ENCODE results near the gene MTFP1.
A peak's percentile ranks its signal among the peaks of the same experiment; 100 is the strongest.

The MTFP1 gene

DNA sequence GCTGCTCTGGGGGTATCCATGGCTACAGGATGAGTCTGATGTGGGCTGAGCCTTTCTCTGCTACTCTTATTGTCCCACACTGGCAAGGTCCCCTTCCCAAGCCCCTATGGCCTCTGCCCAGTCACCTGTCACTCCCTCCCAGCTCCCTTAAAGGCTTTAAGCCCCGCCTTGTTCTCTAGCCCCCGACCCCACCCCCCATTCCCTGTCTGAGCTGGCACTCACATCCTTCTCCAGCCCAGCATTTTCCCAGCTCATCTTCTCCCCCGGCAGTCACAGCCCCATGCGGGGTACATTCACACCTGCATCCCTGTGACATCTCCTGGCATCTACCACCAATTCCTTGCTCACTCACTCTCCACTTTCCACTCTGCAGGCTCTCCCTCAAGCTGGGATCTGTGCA lies 4.3 kb downstream of the MTFP1 start:
- H3K4me3 ChIP-seq (ENCODE audit: low read length) = no peak overlapping the region
- DNase-seq (ENCODE audit: low read depth) = no peak
- TF ChIP-seq, protein P1, sequence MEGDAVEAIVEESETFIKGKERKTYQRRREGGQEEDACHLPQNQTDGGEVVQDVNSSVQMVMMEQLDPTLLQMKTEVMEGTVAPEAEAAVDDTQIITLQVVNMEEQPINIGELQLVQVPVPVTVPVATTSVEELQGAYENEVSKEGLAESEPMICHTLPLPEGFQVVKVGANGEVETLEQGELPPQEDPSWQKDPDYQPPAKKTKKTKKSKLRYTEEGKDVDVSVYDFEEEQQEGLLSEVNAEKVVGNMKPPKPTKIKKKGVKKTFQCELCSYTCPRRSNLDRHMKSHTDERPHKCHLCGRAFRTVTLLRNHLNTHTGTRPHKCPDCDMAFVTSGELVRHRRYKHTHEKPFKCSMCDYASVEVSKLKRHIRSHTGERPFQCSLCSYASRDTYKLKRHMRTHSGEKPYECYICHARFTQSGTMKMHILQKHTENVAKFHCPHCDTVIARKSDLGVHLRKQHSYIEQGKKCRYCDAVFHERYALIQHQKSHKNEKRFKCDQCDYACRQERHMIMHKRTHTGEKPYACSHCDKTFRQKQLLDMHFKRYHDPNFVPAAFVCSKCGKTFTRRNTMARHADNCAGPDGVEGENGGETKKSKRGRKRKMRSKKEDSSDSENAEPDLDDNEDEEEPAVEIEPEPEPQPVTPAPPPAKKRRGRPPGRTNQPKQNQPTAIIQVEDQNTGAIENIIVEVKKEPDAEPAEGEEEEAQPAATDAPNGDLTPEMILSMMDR (conservative IDR thresholded peaks at IDR 0.05; ENCODE audit: low read depth, low read length) = no peak

GRCh38 chr22:30430933-30431332 lies 5.4 kb downstream of the MTFP1 start:
- H3K4me3 ChIP-seq (ENCODE audit: low read length) = no peak overlapping the region
- DNase-seq (ENCODE audit: low read depth) = no peak
- TF ChIP-seq, protein P1 (conservative IDR thresholded peaks at IDR 0.05; ENCODE audit: low read depth, low read length) = peak; percentile 3

- TF ChIP-seq, protein P1 (conservative IDR thresholded peaks at IDR 0.05; ENCODE audit: low read depth, low read length) = no peak
- H3K4me3 ChIP-seq (ENCODE audit: low read length) = no peak overlapping the region
- no peak for DNase-seq (ENCODE audit: low read depth)
These were observed 6.5 kb downstream of the MTFP1 start for GRCh38 chr22:30432096-30432495.

- TF ChIP-seq, protein P1 (conservative IDR thresholded peaks at IDR 0.05; ENCODE audit: low read depth, low read length) = no peak
- DNase-seq (ENCODE audit: low read depth) = no peak
- H3K4me3 ChIP-seq (ENCODE audit: low read length) = no peak overlapping the region
These were observed 7.0 kb downstream of the MTFP1 start for GRCh38 chr22:30432520-30432919.

DNA sequence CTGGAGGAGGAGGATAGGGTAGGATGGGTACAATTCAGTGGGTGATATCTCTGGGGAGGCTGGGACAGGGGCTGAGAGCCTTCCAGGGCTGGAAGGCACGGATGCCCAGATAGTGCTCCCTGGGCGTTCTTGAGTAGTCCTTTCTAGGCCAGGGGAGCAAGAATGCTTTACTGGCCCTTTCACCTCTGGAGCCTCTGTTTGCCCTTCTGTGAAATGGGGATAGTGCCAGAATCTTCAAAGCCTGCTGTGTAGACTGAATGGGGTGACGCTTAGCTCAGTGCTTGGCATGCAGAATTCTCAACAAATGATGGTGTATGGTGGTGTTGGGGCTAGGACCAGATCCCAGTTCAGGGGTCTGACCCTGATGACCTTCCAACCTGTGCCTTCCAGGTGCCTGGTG lies 7.7 kb downstream of the MTFP1 start:
- TF ChIP-seq, protein P1 (conservative IDR thresholded peaks at IDR 0.05; ENCODE audit: low read depth, low read length) = no peak
- no peak for DNase-seq (ENCODE audit: low read depth)
- no peak overlapping the region for H3K4me3 ChIP-seq (ENCODE audit: low read length)

GRCh38 chr22:30433773-30434172 lies 8.2 kb downstream of the MTFP1 start:
- no peak for DNase-seq (ENCODE audit: low read depth)
- TF ChIP-seq, protein P1 (conservative IDR thresholded peaks at IDR 0.05; ENCODE audit: low read depth, low read length) = no peak
- H3K4me3 ChIP-seq (ENCODE audit: low read length) = no peak overlapping the region

GRCh38 chr22:30434843-30435242 lies 9.3 kb downstream of the MTFP1 start:
- H3K4me3 ChIP-seq (ENCODE audit: low read length) = no peak overlapping the region
- DNase-seq (ENCODE audit: low read depth) = no peak
- TF ChIP-seq, protein P1 (conservative IDR thresholded peaks at IDR 0.05; ENCODE audit: low read depth, low read length) = no peak

Measured in retinal pigment epithelial cell (primary cell).